Activated T-cell treated with anti-CD3 and anti-CD28 coated beads, Interleukin-2, amount 50 U/mL, for 24 hours (primary cell): Measurements from ENCODE around the gene SEC61G.

Experiments
- DNase-seq: peaks from one replicate; pipeline ENCODE4 v3.0.0-alpha.2; 2020
- H3K27ac Mint-ChIP-seq: 2 replicates; pipeline ENCODE4 v1.8.0; 2020; ENCODE audit warnings: mild to moderate bottlenecking, mixed read lengths
- H3K27me3 Mint-ChIP-seq: 2 replicates; pipeline ENCODE4 v1.8.0; 2020; ENCODE audit warnings: mixed read lengths
- H3K36me3 Mint-ChIP-seq: 2 replicates; pipeline ENCODE4 v1.8.0; 2020; ENCODE audit warnings: low read depth, mixed read lengths
- H3K4me1 Mint-ChIP-seq: 2 replicates; pipeline ENCODE4 v1.8.0; 2020; ENCODE audit warnings: low read depth, mixed read lengths
- H3K4me3 Mint-ChIP-seq: 2 replicates; pipeline ENCODE4 v1.8.0; 2020; ENCODE audit warnings: mild to moderate bottlenecking, moderate library complexity, mixed read lengths
- H3K9me3 Mint-ChIP-seq: 2 replicates; pipeline ENCODE4 v1.8.0; 2020; ENCODE audit warnings: mixed read lengths

The SEC61G gene

DNA sequence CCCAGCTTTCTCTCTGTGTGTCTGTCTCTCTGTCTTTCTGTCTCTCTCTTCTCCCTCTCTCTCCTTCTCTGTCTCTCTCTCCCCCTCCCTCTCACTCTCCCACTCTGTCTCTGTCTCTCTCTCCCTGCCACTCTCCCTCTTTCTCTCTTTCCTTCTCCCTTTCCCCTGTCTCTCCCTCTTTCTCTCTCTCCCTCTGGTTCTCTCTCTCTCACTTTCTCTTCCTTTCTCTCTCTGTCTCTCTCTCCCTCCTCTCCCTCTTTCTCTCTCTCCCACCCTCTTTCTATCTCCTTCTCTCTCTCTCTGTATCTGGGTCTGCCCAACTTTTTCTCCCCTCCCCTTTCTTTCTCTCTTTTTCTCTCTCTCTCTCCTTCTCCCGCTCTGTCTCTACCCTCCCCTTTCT is 36.5 kb downstream of the SEC61G start:
- H3K36me3 Mint-ChIP-seq = no peaks in the 10 kb centered on the region
- no peak for DNase-seq
- no peaks in the 10 kb centered on the region for H3K4me1 Mint-ChIP-seq
- H3K4me3 Mint-ChIP-seq = no peak overlapping the region
- H3K27me3 Mint-ChIP-seq = peaks cover 7% of the 10 kb centered on the region
- peaks cover 14% of the 10 kb centered on the region for H3K9me3 Mint-ChIP-seq
- no peak overlapping the region for H3K27ac Mint-ChIP-seq

DNA sequence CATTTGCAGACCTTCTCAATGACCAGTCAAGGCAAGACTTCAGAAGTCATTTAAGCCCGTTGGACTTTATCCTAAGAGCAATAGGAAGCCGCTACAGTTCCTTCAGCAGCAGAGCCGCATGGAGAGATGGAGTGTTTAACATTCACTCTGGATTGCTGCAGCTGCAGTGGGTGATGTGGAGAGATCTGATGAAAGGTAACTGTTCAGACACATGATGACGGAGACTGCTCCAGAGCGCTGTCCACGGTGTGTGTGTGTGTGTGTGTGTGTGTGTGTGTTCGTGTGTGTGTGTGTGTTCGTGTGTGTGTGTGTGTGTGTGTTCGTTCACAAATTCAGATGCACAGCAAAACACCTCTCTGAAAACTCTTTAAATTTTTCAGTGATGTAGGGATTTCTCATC is 37.0 kb downstream of the SEC61G start:
- DNase-seq = no peak
- H3K27me3 Mint-ChIP-seq = peaks cover 7% of the 10 kb centered on the region
- H3K4me1 Mint-ChIP-seq = no peaks in the 10 kb centered on the region
- no peak overlapping the region for H3K4me3 Mint-ChIP-seq
- no peaks in the 10 kb centered on the region for H3K36me3 Mint-ChIP-seq
- H3K9me3 Mint-ChIP-seq = peaks cover 18% of the 10 kb centered on the region
- H3K27ac Mint-ChIP-seq = no peak overlapping the region

DNA sequence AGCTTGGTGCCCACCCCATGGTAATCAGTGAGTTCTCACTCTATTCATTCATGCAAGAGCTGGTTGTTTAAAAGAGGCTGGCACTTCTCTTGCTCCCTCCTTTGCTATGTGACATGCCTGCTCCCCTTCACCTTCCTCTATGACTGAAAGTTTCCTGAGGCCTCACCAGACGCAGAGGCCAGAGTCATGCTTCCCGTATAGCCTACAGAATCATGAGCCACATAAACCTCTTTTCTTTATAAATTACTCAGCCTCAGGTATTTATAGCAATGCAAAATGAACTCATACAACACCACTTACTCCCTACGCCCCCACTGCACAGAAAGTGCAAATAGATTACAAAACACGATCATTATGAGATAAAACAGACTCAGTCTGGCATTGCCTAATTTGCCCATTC is 39.0 kb downstream of the SEC61G start:
- Mint-ChIP-seq H3K27me3 (peaks cover 7% of the 10 kb centered on the region), H3K27ac (no peak overlapping the region), H3K36me3 (no peaks in the 10 kb centered on the region), H3K9me3 (peaks cover 18% of the 10 kb centered on the region), H3K4me1 (no peaks in the 10 kb centered on the region), H3K4me3 (no peak overlapping the region)
- no peak for DNase-seq

DNA sequence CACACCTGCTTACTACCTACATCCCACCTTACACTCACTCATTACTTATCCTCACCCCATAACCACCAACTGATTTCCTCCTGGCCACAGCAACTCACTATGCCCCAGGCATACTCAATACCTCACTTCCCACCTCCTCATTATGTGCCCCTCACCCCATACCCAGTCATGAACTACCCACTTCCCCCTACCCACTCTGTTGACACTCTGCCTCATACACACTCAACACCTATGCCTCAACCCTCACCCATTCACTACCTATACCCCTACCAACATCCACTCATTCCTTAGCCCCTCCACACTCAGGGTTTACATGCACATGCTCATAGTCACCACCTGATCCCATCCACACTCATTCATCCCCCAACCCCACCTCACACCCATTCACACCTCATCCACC is 39.6 kb downstream of the SEC61G start:
- H3K4me1 Mint-ChIP-seq = no peaks in the 10 kb centered on the region
- H3K4me3 Mint-ChIP-seq = no peak overlapping the region
- H3K27me3 Mint-ChIP-seq = peaks cover 7% of the 10 kb centered on the region
- H3K36me3 Mint-ChIP-seq = no peaks in the 10 kb centered on the region
- H3K9me3 Mint-ChIP-seq = peaks cover 18% of the 10 kb centered on the region
- no peak overlapping the region for H3K27ac Mint-ChIP-seq
- no peak for DNase-seq

DNA sequence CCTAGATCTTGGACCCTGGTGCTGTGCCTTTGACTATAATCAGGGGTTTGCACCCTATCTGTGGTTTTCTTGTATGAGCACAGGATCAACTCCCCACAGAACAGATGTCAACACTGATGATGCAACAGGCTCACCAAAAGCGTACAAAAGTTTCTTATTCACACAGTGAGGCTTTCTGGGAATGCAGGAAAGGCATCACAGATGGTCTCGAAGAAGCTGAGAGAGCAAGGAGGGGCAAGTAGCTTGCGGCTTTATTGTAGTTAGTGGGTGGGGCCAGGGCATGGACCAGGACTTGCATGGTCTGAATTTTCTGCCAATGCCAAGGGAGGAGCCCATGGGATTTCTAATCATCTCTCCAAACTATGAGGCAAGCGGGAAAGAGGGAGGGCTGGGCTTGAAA is 46.2 kb downstream of the SEC61G start:
- Mint-ChIP-seq H3K9me3 (peaks cover 18% of the 10 kb centered on the region), H3K36me3 (no peaks in the 10 kb centered on the region), H3K27ac (no peak overlapping the region), H3K27me3 (no peaks in the 10 kb centered on the region), H3K4me1 (no peaks in the 10 kb centered on the region), H3K4me3 (no peak overlapping the region)
- no peak for DNase-seq

DNA sequence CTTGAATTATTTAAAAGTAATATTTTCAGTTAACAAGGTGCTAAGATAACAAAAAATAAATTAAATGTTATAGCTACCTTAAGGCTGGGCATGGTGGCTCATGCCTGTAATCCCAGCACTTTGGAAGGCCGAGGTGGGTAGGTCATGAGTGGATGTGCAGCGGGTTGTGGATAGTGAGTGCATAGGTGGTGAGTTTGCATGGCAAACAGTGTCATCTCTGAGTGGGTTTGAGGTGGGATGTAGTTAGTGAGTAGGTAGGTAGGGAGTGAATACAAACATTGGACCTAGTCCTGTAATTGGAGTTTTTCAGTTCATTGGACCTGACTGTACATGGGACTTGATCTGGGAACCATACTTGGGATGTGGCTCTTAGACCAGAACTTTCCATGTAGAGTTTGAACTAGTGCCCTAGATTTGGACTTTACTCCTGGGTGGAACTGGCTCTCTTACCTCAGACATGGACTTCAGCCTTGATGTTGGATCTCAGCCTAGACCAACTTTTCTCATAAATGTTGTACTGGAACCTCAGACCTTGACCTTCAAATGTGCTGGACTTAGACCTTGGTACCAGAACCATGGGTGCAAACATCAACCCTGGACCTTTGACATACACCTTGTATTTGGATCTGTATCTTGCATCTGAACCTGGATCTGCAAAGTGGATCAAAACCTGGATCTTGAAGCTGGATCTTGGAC is 47.0 kb downstream of the SEC61G start:
- Mint-ChIP-seq H3K27me3 (no peaks in the 10 kb centered on the region), H3K4me1 (no peaks in the 10 kb centered on the region), H3K27ac (no peak overlapping the region), H3K36me3 (no peaks in the 10 kb centered on the region), H3K4me3 (no peak overlapping the region), H3K9me3 (peaks cover 15% of the 10 kb centered on the region)
- no peak for DNase-seq

DNA sequence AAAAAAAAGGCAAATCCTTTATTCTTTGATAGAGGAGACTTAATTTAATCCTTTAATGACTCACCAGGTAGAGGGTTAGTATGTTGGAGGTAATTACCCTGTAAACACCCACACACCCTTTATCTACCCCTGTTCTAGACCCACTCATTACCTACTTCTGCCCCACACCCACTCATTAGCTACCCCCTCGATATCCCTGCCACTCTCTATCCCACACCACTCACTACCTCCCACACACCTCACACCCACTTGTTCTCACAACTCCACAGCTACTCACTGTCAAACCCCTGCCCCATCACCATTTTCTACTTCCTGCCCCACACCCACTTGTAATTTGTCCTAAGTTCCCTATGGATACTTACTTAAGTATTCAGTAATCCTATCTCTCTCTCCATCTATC is 49.7 kb downstream of the SEC61G start:
- no peak overlapping the region for H3K27ac Mint-ChIP-seq
- H3K9me3 Mint-ChIP-seq = peaks cover 15% of the 10 kb centered on the region
- H3K4me1 Mint-ChIP-seq = no peaks in the 10 kb centered on the region
- DNase-seq = no peak
- H3K27me3 Mint-ChIP-seq = peaks cover 4% of the 10 kb centered on the region
- H3K36me3 Mint-ChIP-seq = no peaks in the 10 kb centered on the region
- H3K4me3 Mint-ChIP-seq = no peak overlapping the region

DNA sequence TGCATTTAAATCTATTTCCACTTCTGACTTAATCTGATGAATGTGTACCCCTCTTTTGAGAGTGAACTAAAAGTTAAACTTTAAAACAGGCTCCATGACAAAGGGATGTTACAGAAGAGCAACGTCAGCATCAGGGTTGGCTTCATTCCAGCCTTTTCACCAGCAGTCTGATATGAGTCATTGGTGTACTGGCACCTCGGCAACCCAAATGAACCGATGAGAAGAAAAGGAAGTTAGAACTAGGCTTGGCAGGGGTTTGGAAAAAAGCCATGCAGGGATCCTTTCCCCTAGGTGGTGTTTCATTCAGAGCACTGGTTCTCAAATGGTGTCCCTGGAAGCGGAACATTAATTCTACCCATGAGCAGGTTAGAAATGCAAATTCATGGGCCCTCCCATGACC is 53.6 kb downstream of the SEC61G start:
- Mint-ChIP-seq H3K36me3 (no peaks in the 10 kb centered on the region), H3K9me3 (peaks cover 13% of the 10 kb centered on the region), H3K4me1 (no peaks in the 10 kb centered on the region), H3K27ac (no peak overlapping the region), H3K4me3 (no peak overlapping the region), H3K27me3 (peaks cover 4% of the 10 kb centered on the region)
- DNase-seq = no peak

DNA sequence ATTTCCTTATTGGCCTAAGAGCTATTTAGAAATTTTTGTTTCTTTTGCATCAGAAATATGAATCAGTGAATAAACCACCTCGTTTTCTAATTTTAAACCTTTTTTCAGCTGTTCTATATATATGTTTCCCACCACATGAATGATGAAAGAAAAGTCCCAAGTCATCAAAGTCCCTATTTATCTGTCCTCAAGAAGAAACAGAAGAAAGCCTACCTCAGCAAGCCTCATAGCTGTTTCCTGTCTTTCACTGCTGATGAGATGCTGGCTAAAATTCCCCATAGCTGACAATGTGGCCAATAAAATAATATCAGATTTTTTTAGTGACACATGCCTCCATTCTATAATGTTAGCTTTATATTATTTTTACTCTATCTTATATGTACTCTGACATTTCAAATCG is 54.2 kb downstream of the SEC61G start:
- no peak for DNase-seq
- Mint-ChIP-seq H3K4me3 (no peak overlapping the region), H3K9me3 (peaks cover 13% of the 10 kb centered on the region), H3K36me3 (no peaks in the 10 kb centered on the region), H3K4me1 (no peaks in the 10 kb centered on the region), H3K27me3 (peaks cover 4% of the 10 kb centered on the region), H3K27ac (no peak overlapping the region)
